SK-N-MC (cell line): ENCODE data around the gene PPP1R15B.

Experiments
- DNase-seq: peaks from one replicate; pipeline ENCODE4 v3.0.0-alpha.2; 2011; ENCODE audit warnings: low read depth, low spot score
- H3K27ac ChIP-seq: fragments of 200-600 bp; sonication (generic); 2 replicates; pipeline ENCODE4 v1.5.1; 2016; ENCODE audit warnings: mixed run types
- H3K36me3 ChIP-seq: fragments of 200-600 bp; sonication (generic); 2 replicates; pipeline ENCODE4 v1.6.1; 2017; ENCODE audit warnings: antibody characterized with exemption, low read length, mixed read lengths; ENCODE audit not compliant: insufficient read depth
- H3K4me3 ChIP-seq: fragments of 200-600 bp; sonication (generic); 2 replicates; pipeline ENCODE4 v1.5.1; 2016
- H3K9ac ChIP-seq: fragments of 200-600 bp; sonication (generic); 2 replicates; pipeline ENCODE4 v1.8.0; 2017; ENCODE audit warnings: mixed run types, mixed read lengths; ENCODE audit not compliant: insufficient read length
- H3K9me3 ChIP-seq: fragments of 200-600 bp; sonication (generic); 2 replicates; pipeline ENCODE4 v1.6.1; 2017; ENCODE audit warnings: low read depth, mild to moderate bottlenecking, antibody characterized with exemption, low read length, moderate library complexity, mixed read lengths
- EZH2 ChIP-seq: fragments of 200-600 bp; sonication (generic); IDR thresholded peaks from one replicate; pipeline ENCODE4 v1.6.1; 2017; ENCODE audit warnings: antibody characterized with exemption
- FOXP2 ChIP-seq: optimal IDR thresholded peaks from 2 replicates; pipeline ENCODE3; 2011; ENCODE audit warnings: mild to moderate bottlenecking, moderate library complexity; ENCODE audit not compliant: insufficient read depth; ENCODE audit errors: extremely low read length, control extremely low read depth
- POLR2AphosphoS5 ChIP-seq: IDR thresholded peaks from 2 replicates; pipeline ENCODE4 v1.6.1; 2012; ENCODE audit warnings: mild to moderate bottlenecking, low read depth, low read length, borderline replicate concordance

Gene PPP1R15B

DNA sequence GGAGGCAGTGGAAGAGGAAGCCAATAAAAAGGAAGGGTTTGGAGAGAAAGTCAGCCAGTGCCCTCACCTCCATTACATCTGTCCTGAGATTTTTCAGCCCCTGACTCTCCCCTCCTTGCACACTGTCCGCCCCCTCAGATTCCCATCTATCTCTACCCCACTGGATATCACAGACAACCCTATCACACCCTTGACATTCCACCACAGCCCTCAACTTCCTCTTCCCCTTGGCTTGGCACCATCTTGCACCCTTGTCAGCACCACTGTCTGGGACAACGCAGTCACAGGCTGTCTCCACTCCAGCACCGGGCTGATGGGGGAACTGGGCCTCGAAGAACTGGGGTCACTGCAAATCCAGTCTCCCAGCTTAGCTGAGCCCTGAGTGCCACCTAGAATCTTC, 37.7 kb downstream of the PPP1R15B start:
- no peaks in the 10 kb centered on the region for H3K36me3 ChIP-seq
- H3K9ac ChIP-seq: no peak overlapping the region
- DNase-seq: no peak
- H3K9me3 ChIP-seq: no peaks in the 10 kb centered on the region
- H3K4me3 ChIP-seq: no peak overlapping the region
- no peak overlapping the region for H3K27ac ChIP-seq
- TF ChIP-seq EZH2 (no peak), FOXP2 (no peak), POLR2AphosphoS5 (no peak)

DNA sequence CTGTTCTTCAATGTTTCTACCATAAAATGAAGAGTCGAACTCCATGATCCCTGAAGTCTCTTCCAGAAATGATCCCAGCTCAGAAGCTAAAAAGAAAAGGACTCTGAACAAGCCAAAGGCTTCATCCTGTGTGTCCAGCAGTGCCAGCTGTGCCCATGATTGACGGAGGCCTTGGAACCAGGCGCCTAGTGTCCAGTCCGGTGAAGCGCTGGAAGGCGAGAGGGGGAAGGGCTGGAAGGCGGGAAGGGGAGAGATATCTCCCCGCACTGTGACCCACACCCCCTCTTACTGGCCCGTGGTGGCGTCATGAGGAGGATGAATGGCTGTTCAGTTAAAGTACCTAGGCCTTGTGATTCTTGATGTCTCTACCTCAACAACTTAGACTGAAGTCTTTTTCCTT, 41.4 kb downstream of the PPP1R15B start:
- no peak for DNase-seq
- no peaks in the 10 kb centered on the region for H3K36me3 ChIP-seq
- TF ChIP-seq POLR2AphosphoS5: no peak
- no peak overlapping the region for H3K27ac ChIP-seq
- H3K9ac ChIP-seq: no peak overlapping the region
- H3K4me3 ChIP-seq: no peak overlapping the region
- no peaks in the 10 kb centered on the region for H3K9me3 ChIP-seq

DNA sequence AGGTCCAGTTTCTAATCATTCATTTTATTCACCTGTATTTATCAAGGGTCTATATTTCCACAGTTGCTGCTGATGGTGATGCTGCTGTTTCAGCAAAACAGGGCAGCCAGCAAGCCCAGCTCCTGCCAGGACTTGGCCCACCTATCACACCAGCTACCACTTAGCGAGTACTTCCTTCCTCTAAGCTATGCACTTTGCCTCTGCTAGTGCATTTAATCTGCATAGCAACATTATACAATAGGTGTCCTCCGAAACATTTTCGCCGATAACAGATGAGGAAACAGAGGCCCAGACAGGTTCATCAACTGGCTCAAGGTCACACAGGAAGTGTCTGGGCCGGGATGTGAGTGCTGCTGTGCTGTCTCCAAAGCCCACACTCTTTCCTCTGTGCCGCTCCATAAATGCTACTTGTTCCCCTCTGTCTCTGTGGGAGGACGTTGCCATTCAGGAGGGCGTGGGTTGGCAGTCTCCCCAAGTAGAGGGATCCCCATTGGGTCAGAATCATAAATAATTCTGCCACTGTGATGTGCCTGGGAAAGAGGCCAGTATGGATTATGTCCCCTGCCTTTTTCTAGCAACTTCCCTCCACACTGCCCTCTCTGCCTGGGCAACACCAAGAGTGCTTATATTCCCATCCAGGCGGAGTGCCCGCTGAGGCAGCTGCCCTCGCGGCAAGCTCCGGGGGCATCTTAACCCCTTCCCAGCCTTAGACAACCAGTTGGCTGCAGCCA, 42.5 kb downstream of the PPP1R15B start:
- DNase-seq: no peak
- Histone ChIP-seq H3K27ac (no peak overlapping the region), H3K9me3 (no peaks in the 10 kb centered on the region), H3K4me3 (no peak overlapping the region), H3K9ac (no peak overlapping the region), H3K36me3 (no peaks in the 10 kb centered on the region)
- TF ChIP-seq EZH2 (no peak), POLR2AphosphoS5 (no peak), FOXP2 (no peak)

DNA sequence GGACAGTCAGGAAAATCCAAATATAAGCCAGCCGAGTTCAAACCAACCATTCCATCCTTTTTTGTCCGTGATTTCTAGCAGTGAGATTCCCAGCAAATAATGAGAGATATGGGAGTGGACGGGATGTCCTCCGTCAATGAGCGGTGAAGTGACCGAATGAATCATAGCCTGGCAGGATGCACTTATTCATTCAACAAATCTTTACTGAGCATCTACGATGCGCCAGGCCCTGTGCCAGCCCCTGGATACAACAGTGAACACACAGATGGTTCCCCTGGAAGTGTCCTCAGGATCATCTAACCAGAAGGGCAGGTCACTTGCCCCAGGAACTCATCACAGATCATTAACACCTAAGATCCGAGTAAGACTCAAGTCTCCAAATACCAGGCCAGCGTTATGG, 43.7 kb downstream of the PPP1R15B start:
- Histone ChIP-seq H3K27ac (no peak overlapping the region), H3K9me3 (no peaks in the 10 kb centered on the region), H3K36me3 (no peaks in the 10 kb centered on the region), H3K9ac (no peak overlapping the region), H3K4me3 (no peak overlapping the region)
- DNase-seq: no peak
- no peak for TF ChIP-seq POLR2AphosphoS5
- no peak for TF ChIP-seq EZH2
- TF ChIP-seq FOXP2: no peak

DNA sequence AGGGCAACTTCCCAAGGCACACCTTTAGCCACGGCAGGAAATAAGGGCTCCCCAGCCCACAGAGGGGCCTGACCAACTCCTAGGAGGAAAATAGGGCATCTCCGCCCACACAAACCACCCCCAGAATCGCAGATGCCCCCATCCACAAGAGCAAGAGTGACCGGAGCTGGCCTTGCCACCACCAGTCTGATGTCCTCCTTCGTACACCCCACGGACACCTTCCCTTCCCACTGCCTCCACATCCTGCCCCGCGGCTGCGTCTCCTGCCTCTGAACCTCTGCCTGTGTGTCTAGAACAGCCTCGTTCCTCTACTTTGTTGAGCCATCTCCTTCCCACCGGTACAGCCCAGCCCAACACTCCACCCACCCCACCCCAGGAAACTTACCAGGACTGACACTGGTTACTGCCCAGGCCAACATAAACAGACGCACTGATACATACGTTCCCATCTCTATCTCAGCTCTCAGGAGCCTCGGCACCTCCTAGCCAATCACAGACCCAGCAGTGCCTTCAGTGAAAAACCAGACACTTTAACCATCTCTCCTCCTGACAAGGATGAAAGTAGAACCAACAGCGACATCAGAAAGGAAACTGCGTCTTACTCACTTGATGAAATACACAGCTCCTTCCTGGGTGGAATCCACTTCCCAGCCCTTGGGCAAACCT, 44.3 kb downstream of the PPP1R15B start:
- TF ChIP-seq FOXP2 (no peak), POLR2AphosphoS5 (no peak), EZH2 (no peak)
- H3K36me3 ChIP-seq: no peaks in the 10 kb centered on the region
- no peaks in the 10 kb centered on the region for H3K9me3 ChIP-seq
- no peak overlapping the region for H3K9ac ChIP-seq
- no peak overlapping the region for H3K4me3 ChIP-seq
- DNase-seq: no peak
- no peak overlapping the region for H3K27ac ChIP-seq

DNA sequence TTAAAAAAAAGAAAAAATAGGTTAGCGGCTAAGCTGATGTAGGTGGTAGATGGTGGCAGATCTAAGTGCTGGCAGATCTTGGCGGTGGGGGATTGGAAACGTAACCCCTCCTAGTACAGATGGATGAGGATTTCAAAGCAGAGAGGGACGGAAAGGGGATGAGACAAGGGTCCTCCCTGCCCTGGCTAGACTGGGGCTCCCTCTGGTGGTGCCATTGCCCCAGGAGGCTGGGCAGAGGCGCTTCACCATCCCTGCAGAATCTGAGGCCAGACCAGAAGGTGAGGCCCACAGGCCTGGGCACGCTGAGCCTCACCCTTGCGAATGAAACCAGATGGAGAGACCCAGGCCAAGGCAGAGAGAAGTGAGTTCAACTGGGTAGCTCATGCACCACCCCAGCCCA, 44.9 kb downstream of the PPP1R15B start:
- H3K27ac ChIP-seq: no peak overlapping the region
- no peak overlapping the region for H3K9ac ChIP-seq
- TF ChIP-seq POLR2AphosphoS5 (no peak), FOXP2 (no peak), EZH2 (no peak)
- no peaks in the 10 kb centered on the region for H3K36me3 ChIP-seq
- no peaks in the 10 kb centered on the region for H3K9me3 ChIP-seq
- H3K4me3 ChIP-seq: no peak overlapping the region
- no peak for DNase-seq

DNA sequence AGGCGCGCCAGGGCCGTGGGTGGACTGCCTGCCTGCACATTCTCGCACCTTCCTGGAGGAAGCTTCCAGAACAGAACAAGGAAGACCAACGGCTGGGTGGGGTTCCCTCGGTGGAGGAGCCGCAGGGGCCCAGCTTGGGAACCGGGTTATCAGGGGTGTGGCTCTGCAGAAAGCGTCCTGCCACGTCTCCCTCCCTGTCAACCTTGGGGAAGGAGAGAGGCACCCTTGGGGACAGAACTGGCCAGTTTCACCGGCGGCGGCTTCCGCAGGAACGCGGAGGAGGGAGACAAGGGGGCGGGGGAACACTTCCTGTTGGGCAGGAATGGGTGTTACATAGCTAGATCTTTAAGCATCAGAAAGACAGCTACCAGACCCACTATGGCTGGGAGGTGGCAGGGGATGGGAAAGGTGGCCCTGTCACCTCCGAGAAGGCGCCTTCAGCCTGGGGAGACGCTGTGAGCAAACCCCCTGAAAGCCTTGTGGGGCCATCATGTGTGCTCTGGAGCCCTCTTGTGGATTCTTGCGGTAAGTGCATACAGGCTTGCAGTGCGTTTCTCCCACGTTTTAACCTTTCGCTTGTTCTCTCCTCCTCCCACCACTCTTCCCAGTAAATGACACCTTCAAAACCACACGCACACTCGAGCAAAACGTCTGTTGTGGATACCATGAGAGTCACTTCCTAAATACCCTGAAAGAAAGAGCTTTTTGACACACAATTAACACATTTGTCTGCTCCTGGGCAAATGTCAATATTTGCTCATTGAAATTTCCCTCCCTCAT, 48.1 kb downstream of the PPP1R15B start:
- Histone ChIP-seq H3K27ac (no peak overlapping the region), H3K9me3 (no peaks in the 10 kb centered on the region), H3K36me3 (no peaks in the 10 kb centered on the region), H3K4me3 (peak overlapping the region; percentile 82), H3K9ac (peak overlapping the region; percentile 60)
- DNase-seq: peak; percentile 28
- no peak for TF ChIP-seq FOXP2
- TF ChIP-seq POLR2AphosphoS5: no peak
- no peak for TF ChIP-seq EZH2

DNA sequence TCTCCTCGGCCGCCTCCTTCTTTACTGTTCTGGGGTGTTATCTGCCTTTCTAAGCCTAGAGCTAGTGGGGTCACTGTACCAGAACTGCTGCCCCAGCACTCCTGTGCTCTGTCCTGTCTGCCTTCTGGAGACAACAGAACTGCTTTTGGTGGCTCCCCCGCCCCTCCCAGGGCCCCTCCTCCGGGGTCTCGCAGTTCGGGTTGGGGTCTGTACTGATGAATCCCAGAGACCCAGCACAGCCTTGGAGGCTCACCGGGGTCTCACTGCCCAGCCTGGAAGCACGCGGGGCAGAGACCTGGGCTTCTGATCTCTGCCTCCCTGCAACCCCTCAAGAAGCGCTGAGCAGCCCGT, 48.7 kb downstream of the PPP1R15B start:
- TF ChIP-seq FOXP2: no peak
- no peak for TF ChIP-seq POLR2AphosphoS5
- TF ChIP-seq EZH2: no peak
- H3K27ac ChIP-seq: no peak overlapping the region
- peak overlapping the region; percentile 82 for H3K4me3 ChIP-seq
- peak overlapping the region; percentile 60 for H3K9ac ChIP-seq
- no peaks in the 10 kb centered on the region for H3K9me3 ChIP-seq
- no peaks in the 10 kb centered on the region for H3K36me3 ChIP-seq
- no peak for DNase-seq
